Activated CD8-positive, alpha-beta T cell treated with anti-CD3 and anti-CD28 coated beads for 36 hours (primary cell): ENCODE measurements around the gene SLC25A29. TPM values are rescaled to one million over a fixed set of nuclear protein-coding genes. Genes with fewer than 3 reads are reported as not detected.
"Not testable (repeated sequence)": the region's sequence is repeated elsewhere in the genome, so short reads cannot be mapped to it uniquely, and the experiment has no call there.

Source experiments
- ATAC-seq: fragments of 200-7000 bp; cut with Tn5 transposase; one replicate; pipeline ENCODE4 v1.10.0; 2021; ENCODE audit warnings: mild to moderate bottlenecking, moderate library complexity
- CTCF ChIA-PET: fragments of 350-600 bp; sonication (Branson Sonifier 250); formaldehyde crosslinking; loops from one replicate; lab custom pipeline; 2021; ENCODE audit warnings: antibody characterized with exemption; lab: Charles Lee
- POLR2A ChIA-PET: fragments of 350-600 bp; sonication (Branson Sonifier 250); formaldehyde crosslinking; loops from one replicate; lab custom pipeline; 2021; ENCODE audit warnings: antibody characterized with exemption; lab: Charles Lee
- DNase-seq: peaks from one replicate; pipeline ENCODE4 v3.0.0-alpha.2; 2020
- H3K27ac Mint-ChIP-seq: one replicate; pipeline ENCODE4 v1.8.0; 2021; ENCODE audit warnings: mild to moderate bottlenecking, mixed read lengths
- H3K27me3 Mint-ChIP-seq: one replicate; pipeline ENCODE4 v1.8.0; 2021; ENCODE audit warnings: mixed read lengths
- H3K36me3 Mint-ChIP-seq: one replicate; pipeline ENCODE4 v1.8.0; 2021; ENCODE audit warnings: low read depth, mixed read lengths
- H3K4me1 Mint-ChIP-seq: one replicate; pipeline ENCODE4 v1.8.0; 2021; ENCODE audit warnings: low read depth, mixed read lengths
- H3K4me3 Mint-ChIP-seq: one replicate; pipeline ENCODE4 v1.8.0; 2021; ENCODE audit warnings: mild to moderate bottlenecking, moderate library complexity, mixed read lengths
- H3K9me3 Mint-ChIP-seq: one replicate; pipeline ENCODE4 v1.8.0; 2021; ENCODE audit warnings: mixed read lengths
- CTCF ChIP-seq: fragments of 200-600 bp; IDR thresholded peaks from one replicate; pipeline ENCODE4 v1.8.0; 2022; ENCODE audit warnings: antibody characterized with exemption, mild to moderate bottlenecking
- intact Hi-C: fragments of 100-400 bp; cut with micrococcal nuclease; formaldehyde crosslinking; loops from one replicate; pipeline ENCODE4 v1.10.0; 2022
- total RNA-seq, 2 experiments: library from RNA; stranded (reverse); gene quantifications; one replicate each; pipeline ENCODE4 v1.2.3, GENCODE V29; 2021

The SLC25A29 gene
- total RNA-seq, 2 experiments from 2014 or later, result 23.6 to 24.7 TPM

GRCh38 chr14:100291305-100292075 is 14.8 kb downstream of the SLC25A29 start:
- DNase-seq (no peak), ATAC-seq (no peak)
- CTCF ChIA-PET, result interaction anchor here (1.7 kb wide), 1 partner anchor 12 kb away, joined by 8 read pairs; no protein-coding TSS in a partner anchor
- Mint-ChIP-seq H3K27me3 (no peaks in the 10 kb centered on the region), H3K27ac (no peak overlapping the region), H3K4me3 (no peak overlapping the region), H3K4me1 (no peaks in the 10 kb centered on the region), H3K36me3 (no peaks in the 10 kb centered on the region), H3K9me3 (no peaks in the 10 kb centered on the region)
- POLR2A ChIA-PET, result interaction anchor here (1.3 kb wide), 1 partner anchor 14 kb away, joined by 3 read pairs; no protein-coding TSS in a partner anchor
- TF ChIP-seq CTCF, result no peak
- intact Hi-C loops, result no loop called here

GRCh38 chr14:100290607-100291304 is 15.5 kb downstream of the SLC25A29 start:
- ATAC-seq (no peak), DNase-seq (no peak)
- no peak for TF ChIP-seq CTCF
- Mint-ChIP-seq H3K36me3 (no peaks in the 10 kb centered on the region), H3K27me3 (no peaks in the 10 kb centered on the region), H3K4me3 (no peak overlapping the region), H3K27ac (no peak overlapping the region), H3K4me1 (peaks cover 3% of the 10 kb centered on the region), H3K9me3 (no peaks in the 10 kb centered on the region)
- POLR2A ChIA-PET, result interaction anchor here (1.2 kb wide), 1 partner anchor 31 kb away, joined by 3 read pairs; no protein-coding TSS in a partner anchor
- CTCF ChIA-PET, result interaction anchor here (1.1 to 2.5 kb wide), 3 partner anchors 13 to 84 kb away, joined by 3 to 9 read pairs (median 4); a partner anchor contains a TSS
- intact Hi-C loops, result no loop called here

GRCh38 chr14:100289916-100290606 is 16.2 kb downstream of the SLC25A29 start:
- H3K27me3 Mint-ChIP-seq, result no peaks in the 10 kb centered on the region
- DNase-seq (no peak), ATAC-seq (no peak)
- POLR2A ChIA-PET, result interaction anchor here (1.2 kb wide), 1 partner anchor 30 kb away, joined by 3 read pairs; no protein-coding TSS in a partner anchor
- CTCF ChIA-PET, result interaction anchor here (1.1 to 2.5 kb wide), 3 partner anchors 14 to 85 kb away, joined by 3 to 9 read pairs (median 4); a partner anchor contains a TSS
- peaks cover 3% of the 10 kb centered on the region for H3K4me1 Mint-ChIP-seq
- no peak overlapping the region for H3K27ac Mint-ChIP-seq
- no peak overlapping the region for H3K4me3 Mint-ChIP-seq
- TF ChIP-seq CTCF, result no peak
- no peaks in the 10 kb centered on the region for H3K9me3 Mint-ChIP-seq
- intact Hi-C loops, result no loop called here
- no peaks in the 10 kb centered on the region for H3K36me3 Mint-ChIP-seq

- H3K4me1 Mint-ChIP-seq, result peaks cover 8% of the 10 kb centered on the region
- no peaks in the 10 kb centered on the region for H3K36me3 Mint-ChIP-seq
- TF ChIP-seq CTCF, result no peak
- intact Hi-C loops, result no loop called here
- CTCF ChIA-PET, result interaction anchor here (2.5 kb wide), 1 partner anchor 15 kb away, joined by 9 read pairs; no protein-coding TSS in a partner anchor
- POLR2A ChIA-PET, result no interaction called here
- H3K27ac Mint-ChIP-seq, result no peak overlapping the region
- H3K27me3 Mint-ChIP-seq, result no peaks in the 10 kb centered on the region
- H3K4me3 Mint-ChIP-seq, result no peak overlapping the region
- DNase-seq, result no peak
- H3K9me3 Mint-ChIP-seq, result no peaks in the 10 kb centered on the region
- ATAC-seq, result no peak
Observed at GRCh38 chr14:100288382-100289185, 17.7 kb downstream of the SLC25A29 start.

- CTCF ChIA-PET, result interaction anchor here (0.8 to 1.1 kb wide), 2 partner anchors 9 to 87 kb away, joined by 3 to 5 read pairs; a partner anchor contains a TSS
- DNase-seq, ATAC-seq, H3K27me3 Mint-ChIP-seq, intact Hi-C loops, H3K4me1 Mint-ChIP-seq, H3K4me3 Mint-ChIP-seq, H3K36me3 Mint-ChIP-seq, H3K27ac Mint-ChIP-seq, H3K9me3 Mint-ChIP-seq: not testable (repeated sequence)
- POLR2A ChIA-PET, result interaction anchor here (1.3 kb wide), 1 partner anchor 15 kb away, joined by 3 read pairs; no protein-coding TSS in a partner anchor
Observed at GRCh38 chr14:100287998-100288295, 18.3 kb downstream of the SLC25A29 start.
